GM04503 (cell line): Measurements from ENCODE around the gene FOCAD.
"Not testable (repeated sequence)": the region's sequence is repeated elsewhere in the genome, so short reads cannot be mapped to it uniquely, and the experiment has no call there.

ENCODE experiments used
- DNase-seq: peaks from one replicate; pipeline ENCODE4 v3.0.0-alpha.2; 2012; ENCODE audit warnings: low read depth

Gene FOCAD

GRCh38 chr9:20974191-20974938 is 290.3 kb downstream of the FOCAD start:
- DNase-seq, result not testable (repeated sequence)

DNA sequence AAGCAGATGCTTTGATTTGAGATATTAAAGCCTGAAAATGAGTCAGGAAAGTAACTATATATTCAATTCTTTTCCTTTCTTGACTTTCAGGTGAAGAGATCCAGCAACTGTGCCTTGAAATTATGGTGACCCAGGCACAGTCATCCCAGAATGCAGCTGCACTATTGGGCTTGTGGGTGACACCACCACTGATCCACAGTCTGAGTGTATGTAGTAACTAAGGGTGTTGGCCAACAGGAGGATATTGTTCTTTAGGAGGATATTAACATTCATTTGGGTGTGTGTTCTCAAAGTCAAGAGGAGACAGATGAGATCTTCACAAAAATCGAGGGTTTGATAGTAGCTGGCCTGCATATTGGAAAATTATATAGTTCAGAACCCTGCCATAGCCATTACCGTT is 294.2 kb downstream of the FOCAD start:
- no peak for DNase-seq

GRCh38 chr9:20980832-20981455 is 296.9 kb downstream of the FOCAD start:
- peak; percentile 84 for DNase-seq

GRCh38 chr9:20981486-20981885 is 297.4 kb downstream of the FOCAD start:
- peak; percentile 90 for DNase-seq

DNA sequence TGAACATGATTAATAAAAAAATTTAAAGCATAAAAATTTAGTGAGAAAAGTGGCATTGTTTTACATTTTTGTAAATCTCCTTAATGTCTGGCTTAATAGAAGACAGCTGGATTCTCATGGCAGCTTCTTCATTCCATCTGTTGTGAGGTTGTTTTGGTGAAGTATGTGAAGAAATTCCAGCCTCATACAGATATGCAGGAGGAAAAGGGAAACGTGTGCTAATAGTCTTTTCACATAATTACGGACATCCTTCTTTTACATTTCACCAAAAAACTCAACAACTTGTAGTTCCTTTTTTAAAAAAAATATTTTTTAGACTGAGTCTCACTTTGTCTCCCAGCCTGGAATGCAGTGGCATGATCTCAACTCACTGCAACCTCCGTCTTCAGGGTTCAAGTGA is 300.4 kb downstream of the FOCAD start:
- DNase-seq, result peak; percentile 44

GRCh38 chr9:20985851-20986600 is 302.0 kb downstream of the FOCAD start:
- no peak for DNase-seq

DNA sequence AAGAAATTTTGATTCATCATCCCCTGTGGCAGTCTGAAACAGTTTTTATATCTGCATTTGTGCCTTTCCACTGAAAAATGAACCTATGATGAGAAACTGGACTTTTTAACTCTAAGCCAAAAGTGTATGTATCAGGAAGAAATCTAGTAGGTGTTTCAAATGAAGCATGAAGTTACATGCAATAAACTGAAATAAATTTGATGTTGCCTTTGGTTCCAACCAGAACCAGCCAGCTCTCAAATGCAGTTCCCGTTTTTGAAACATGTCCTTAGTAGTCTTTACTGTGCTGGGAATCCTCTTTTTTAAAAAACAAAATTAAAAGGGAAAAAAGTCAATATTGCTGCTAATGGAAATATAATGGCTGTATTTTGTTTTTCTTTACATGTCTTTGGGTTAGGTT is 303.5 kb downstream of the FOCAD start:
- DNase-seq, result no peak

GRCh38 chr9:20988061-20988460 is 304.0 kb downstream of the FOCAD start:
- no peak for DNase-seq

GRCh38 chr9:20988671-20989315 is 304.7 kb downstream of the FOCAD start:
- DNase-seq, result no peak

DNA sequence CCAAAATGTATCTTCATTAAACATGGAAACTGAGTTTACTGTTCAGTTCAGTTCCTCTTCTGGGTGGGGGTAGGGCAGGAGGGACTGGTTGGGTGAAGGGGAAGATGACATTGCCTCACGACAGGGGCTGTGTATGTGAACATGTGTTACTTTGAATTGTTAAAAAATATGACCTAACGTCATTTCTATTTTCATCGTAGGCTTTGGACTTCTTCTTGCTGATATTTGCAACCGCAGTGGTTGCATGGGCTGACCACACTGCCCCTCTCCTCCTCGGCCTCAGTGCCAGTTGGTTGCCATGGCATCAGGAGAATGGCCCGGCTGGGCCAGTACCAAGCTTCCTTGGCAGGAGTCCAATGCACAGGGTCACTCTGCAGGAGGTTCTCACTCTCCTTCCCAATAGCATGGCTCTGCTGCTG is 305.9 kb downstream of the FOCAD start:
- no peak for DNase-seq

DNA sequence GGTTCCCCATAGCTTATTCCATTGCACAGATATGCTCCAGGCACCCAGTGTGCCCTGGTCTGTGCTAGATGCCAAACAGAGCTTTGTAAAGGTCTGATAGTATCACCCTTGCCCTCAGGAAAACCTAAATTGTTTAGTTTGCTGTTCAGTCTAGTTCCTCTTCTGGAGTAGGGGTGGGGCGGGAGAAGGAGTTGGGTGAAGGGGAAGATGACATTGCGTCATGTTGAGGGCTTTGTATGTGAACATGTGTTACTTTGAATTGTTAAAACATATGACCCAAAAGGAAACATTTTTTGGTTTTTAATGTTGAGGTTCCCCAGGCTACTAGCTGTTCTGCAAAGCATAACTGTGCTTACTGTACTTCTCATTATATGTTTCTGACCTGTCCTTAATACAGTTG is 306.8 kb downstream of the FOCAD start:
- no peak for DNase-seq

- DNase-seq, result no peak
Measured at GRCh38 chr9:20994486-20994885, 310.4 kb downstream of the FOCAD start.

DNA sequence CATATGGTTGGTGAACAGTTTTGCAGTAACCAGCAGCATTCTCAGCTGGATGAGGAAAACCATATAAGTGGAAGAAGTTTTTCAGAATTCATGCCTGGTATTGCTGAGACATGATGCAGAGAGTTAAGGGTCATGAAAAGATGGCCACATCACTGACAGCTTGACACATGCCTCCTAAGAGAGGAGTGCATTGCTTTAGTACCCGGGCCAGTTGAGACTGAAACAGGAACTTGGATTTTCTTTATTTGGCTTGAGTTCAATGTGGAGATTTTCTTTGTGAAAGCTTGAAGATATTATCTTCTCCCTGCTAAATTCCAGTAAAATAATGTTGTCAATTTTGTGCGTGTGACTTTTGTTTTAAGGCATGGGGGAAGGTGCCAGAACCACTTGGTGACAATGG is 311.6 kb downstream of the FOCAD start:
- DNase-seq, result no peak

GRCh38 chr9:20996809-20997208 is 312.8 kb downstream of the FOCAD start:
- no peak for DNase-seq

- no peak for DNase-seq
Measured at GRCh38 chr9:20997503-20998076, 313.5 kb downstream of the FOCAD start.

DNA sequence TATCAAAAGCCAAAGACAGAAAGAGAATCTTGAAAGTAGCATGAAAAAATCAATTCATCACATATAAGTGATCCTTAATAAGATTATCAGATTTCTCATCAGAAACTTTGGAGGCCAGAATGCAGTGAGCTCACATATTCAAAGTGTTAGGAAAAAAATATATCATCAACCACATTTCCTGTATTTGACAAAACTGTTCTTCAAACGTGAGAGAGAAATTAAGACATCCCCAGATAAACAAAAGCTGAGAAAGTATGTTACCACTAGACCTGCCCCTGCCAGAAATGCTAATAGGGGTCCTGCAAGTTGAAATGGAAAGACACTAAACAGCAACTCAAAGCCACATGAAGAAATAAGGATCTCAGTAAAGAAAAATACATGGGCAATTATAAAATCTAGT is 317.5 kb downstream of the FOCAD start:
- DNase-seq, result no peak

DNA sequence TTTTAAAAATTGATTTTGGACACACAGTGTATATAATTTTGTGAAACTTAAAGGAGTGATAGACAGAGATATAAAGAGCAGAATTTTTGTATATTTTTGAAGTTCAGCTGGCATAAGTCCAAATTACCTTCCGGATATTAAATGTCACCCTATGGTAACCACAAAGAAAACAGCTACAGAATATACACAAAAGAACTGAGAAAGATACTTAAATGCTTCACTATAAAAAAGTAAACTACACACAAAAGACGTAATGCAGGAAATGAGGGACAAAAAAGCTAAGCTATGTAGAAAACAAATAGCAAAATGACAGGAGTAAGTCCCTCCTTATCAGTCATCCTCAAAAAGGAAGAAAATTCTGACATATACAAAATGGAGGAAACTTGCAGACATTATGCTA is 318.0 kb downstream of the FOCAD start:
- no peak for DNase-seq

GRCh38 chr9:21015129-21015815 is 331.2 kb downstream of the FOCAD start:
- DNase-seq, result no peak

- DNase-seq, result no peak
Measured at GRCh38 chr9:21015995-21016394, 331.9 kb downstream of the FOCAD start.

GRCh38 chr9:21016701-21017491 is 332.8 kb downstream of the FOCAD start:
- DNase-seq, result no peak

DNA sequence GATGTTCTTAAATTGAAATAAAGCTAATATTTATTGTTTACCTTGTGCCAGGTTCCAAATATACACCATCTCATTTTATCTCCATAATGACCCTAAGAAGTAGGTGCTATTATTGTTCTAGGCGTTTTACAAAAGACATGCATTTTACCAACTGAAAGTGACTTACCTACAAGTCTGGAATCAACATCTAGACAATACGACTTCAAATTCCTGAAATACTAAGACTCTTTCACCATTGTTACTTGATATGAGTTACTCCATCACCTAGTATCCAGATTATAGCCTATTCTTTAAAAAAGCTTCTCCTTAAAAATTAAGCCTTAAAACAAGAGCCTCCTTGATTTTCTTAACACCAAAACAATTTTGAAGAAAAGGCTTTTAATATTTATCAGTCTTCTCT is 334.1 kb downstream of the FOCAD start:
- DNase-seq, result no peak
